NCI-H1930 (cell line): Measurements from ENCODE around the gene SMCO3.
A peak's percentile ranks its signal among the peaks of the same experiment; 100 is the strongest.

Experiments used
- DNase-seq, 2 experiments: peaks; one replicate each; lab custom pipeline; 2025; lab: John Stamatoyannopoulos, UW

Gene SMCO3

GRCh38 chr12:14827043-14827442, 13.1 kb upstream of the SMCO3 start:
- no peak for DNase-seq

GRCh38 chr12:14826491-14826890, 12.5 kb upstream of the SMCO3 start:
- DNase-seq, result no peak

- DNase-seq, result no peak
Measured at GRCh38 chr12:14825256-14825655, 11.3 kb upstream of the SMCO3 start.

GRCh38 chr12:14824012-14824634, 10.1 kb upstream of the SMCO3 start:
- no peak for DNase-seq

GRCh38 chr12:14811486-14811885, 2.5 kb downstream of the SMCO3 start:
- DNase-seq, result no peak

GRCh38 chr12:14810953-14811483, 3.0 kb downstream of the SMCO3 start:
- DNase-seq, result peak in 1 of 2 experiments; percentile 22

- no peak for DNase-seq
Measured at GRCh38 chr12:14810167-14810952, 3.6 kb downstream of the SMCO3 start.

- peak in 1 of 2 experiments; percentile 58 for DNase-seq
Measured at GRCh38 chr12:14803830-14804160, 10.2 kb downstream of the SMCO3 start.

- peak; percentile 99 for DNase-seq
Measured at GRCh38 chr12:14803011-14803829, 10.8 kb downstream of the SMCO3 start, which contains the start of the genes C12orf60 and WBP11. Gene C12orf60, plus strand, starts transcription at chr12:14803670. Its CDS starts 19,266 bp downstream, at chr12:14822936. Gene WBP11, minus strand, starts transcription at chr12:14803478. Its CDS starts 2,095 bp downstream, at chr12:14801383.

- no peak for DNase-seq
Measured at GRCh38 chr12:14802721-14803010, 11.3 kb downstream of the SMCO3 start.

- no peak for DNase-seq
Measured at GRCh38 chr12:14802247-14802646, 11.7 kb downstream of the SMCO3 start.

GRCh38 chr12:14795028-14795448, 18.9 kb downstream of the SMCO3 start:
- no peak for DNase-seq

- no peak for DNase-seq
Measured at GRCh38 chr12:14785568-14785967, 28.4 kb downstream of the SMCO3 start.

GRCh38 chr12:14784471-14784870, 29.5 kb downstream of the SMCO3 start:
- DNase-seq, result no peak

GRCh38 chr12:14782756-14783155, 31.2 kb downstream of the SMCO3 start:
- no peak for DNase-seq

GRCh38 chr12:14781563-14781962, 32.4 kb downstream of the SMCO3 start:
- DNase-seq, result no peak

- DNase-seq, result no peak
Measured at GRCh38 chr12:14780859-14781258, 33.1 kb downstream of the SMCO3 start.

GRCh38 chr12:14779834-14780233, 34.1 kb downstream of the SMCO3 start:
- no peak for DNase-seq

GRCh38 chr12:14777271-14777670, 36.7 kb downstream of the SMCO3 start:
- DNase-seq, result peak; percentile 69 to 80

GRCh38 chr12:14776236-14776961, 37.6 kb downstream of the SMCO3 start:
- no peak for DNase-seq

GRCh38 chr12:14775636-14775980, 38.4 kb downstream of the SMCO3 start:
- DNase-seq, result no peak
